K562 (cell line): ENCODE measurements around the gene CCDC82. TPM values are rescaled to one million over a fixed set of nuclear protein-coding genes. Genes with fewer than 3 reads are reported as not detected.

Experiments used
- CBX3 ChIP-seq, 2 experiments: IDR thresholded peaks; 1 replicate in 1 of 2; 2 replicates in 1 of 2; pipeline ENCODE4 v1.6.1; 2012; ENCODE audit warnings: inconsistent platforms in 2 of 2, low read length in 2 of 2, borderline replicate concordance in 1 of 2, control low read depth in 1 of 2
- COPS2 ChIP-seq: fragments of 450-650 bp; conservative IDR thresholded peaks from 2 replicates; pipeline ENCODE4 v1.6.1; 2016; ENCODE audit warnings: mild to moderate bottlenecking, moderate library complexity
- DIDO1 ChIP-seq: fragments of 450-650 bp; IDR thresholded peaks from 2 replicates; pipeline ENCODE4 v1.6.1; 2016; ENCODE audit warnings: low read depth, missing biosample characterization, missing genetic modification characterization
- ELF1 ChIP-seq: fragments of 200-800 bp; sonication (Bioruptor generic); IDR thresholded peaks from 2 replicates; pipeline ENCODE4 v1.6.1; 2016; ENCODE audit warnings: missing genetic modification characterization, missing compliant biosample characterization
- ETS2 ChIP-seq: IDR thresholded peaks from 2 replicates; pipeline ENCODE4 v1.6.1; 2016; ENCODE audit warnings: borderline replicate concordance, missing genetic modification characterization, mild to moderate bottlenecking, moderate library complexity, missing compliant biosample characterization; ENCODE audit not compliant: poor library complexity, severe bottlenecking
- FOXJ3 ChIP-seq: sonication (generic); formaldehyde crosslinking; IDR thresholded peaks from 2 replicates; pipeline ENCODE4 v1.4.0; 2020; ENCODE audit warnings: mild to moderate bottlenecking, missing genetic modification reagents
- MEF2A ChIP-seq: IDR thresholded peaks from 2 replicates; pipeline ENCODE4 v1.6.1; 2011; ENCODE audit warnings: low read depth, mild to moderate bottlenecking, low read length, moderate library complexity; ENCODE audit not compliant: control insufficient read depth
- NFE2 ChIP-seq: IDR thresholded peaks from 2 replicates; pipeline ENCODE4 v1.6.1; 2014; ENCODE audit warnings: antibody characterized with exemption, low read depth
- RBBP5 ChIP-seq: fragments of 200-600 bp; sonication (generic); IDR thresholded peaks from 2 replicates; pipeline ENCODE4 v1.6.1; 2012; ENCODE audit warnings: borderline replicate concordance, mild to moderate bottlenecking, low read length, control low read depth, inconsistent platforms; ENCODE audit not compliant: insufficient read depth, poor library complexity, severe bottlenecking
- SETDB1 ChIP-seq: IDR thresholded peaks from one replicate; pipeline ENCODE4 v1.6.1; 2012; ENCODE audit warnings: low read length, control low read depth, inconsistent platforms
- SIX5 ChIP-seq, 2 experiments: IDR thresholded peaks; 2 replicates each; pipeline ENCODE4 v1.6.1; 2011; ENCODE audit warnings: low read length in 2 of 2, borderline replicate concordance in 1 of 2, low read depth in 1 of 2, mild to moderate bottlenecking in 1 of 2, moderate library complexity in 1 of 2; ENCODE audit not compliant: insufficient read depth in 1 of 2
- SNIP1 ChIP-seq: fragments of 450-650 bp; IDR thresholded peaks from 2 replicates; pipeline ENCODE4 v1.7.1; 2017; ENCODE audit warnings: low read depth, mild to moderate bottlenecking
- SUPT5H ChIP-seq: fragments of 450-650 bp; IDR thresholded peaks from 2 replicates; pipeline ENCODE4 v1.6.1; 2016
- ZBED1 ChIP-seq: IDR thresholded peaks from 2 replicates; pipeline ENCODE4 v1.6.1; 2014
- ZBTB7A ChIP-seq: IDR thresholded peaks from 2 replicates; pipeline ENCODE4 v1.6.1; 2011; ENCODE audit warnings: low read depth, mild to moderate bottlenecking, low read length, moderate library complexity, borderline replicate concordance; ENCODE audit not compliant: control insufficient read depth
- ZKSCAN1 ChIP-seq: fragments of 150-350 bp; IDR thresholded peaks from 2 replicates; pipeline ENCODE4 v1.6.1; 2016; ENCODE audit warnings: low read depth, low read length
- ZNF274 ChIP-seq: IDR thresholded peaks from 2 replicates; pipeline ENCODE4 v1.6.1; 2011; ENCODE audit warnings: low read depth, mild to moderate bottlenecking, low read length, moderate library complexity, borderline replicate concordance
- polyA plus RNA-seq, 8 experiments: library from polyadenylated mRNA; depleted of rRNA in 4 of 8; stranded (reverse) in 5 of 8; unstranded in 3 of 8; fragments of >200 nt; fragmentation: Nextera tagmentation in 2 of 8; fragmentation: Illumina TruSeq in 1 of 8; extraction: Ambion mirVana in 2 of 8; extraction: Trizol in 1 of 8; gene quantifications; 2 replicates each; pipeline versions ENCODE4 v1.2.1 to v1.2.3, GENCODE V29; 2011 to 2014; ENCODE audit warnings: inconsistent platforms in 1 of 8, missing spikeins in 1 of 8
- total RNA-seq, 7 experiments: library from RNA; depleted of rRNA in 6 of 7; stranded (reverse); fragments of >200 nt in 6 of 7; fragmentation: Illumina TruSeq in 2 of 7; extraction: Trizol in 2 of 7; gene quantifications; 2 replicates each; pipeline versions ENCODE4 v1.2.1 to v1.2.3, GENCODE V29; 2011 to 2021; ENCODE audit warnings: low replicate concordance in 1 of 7
- TF ChIP-seq, protein P1 (sequence below): sonication (generic); formaldehyde crosslinking; IDR thresholded peaks from 2 replicates; pipeline ENCODE4 v1.8.0; 2022; ENCODE audit warnings: mild to moderate bottlenecking, low read depth, missing genetic modification reagents
- TF ChIP-seq, protein P2 (sequence below): IDR thresholded peaks from 3 replicates; pipeline ENCODE4 v1.6.1; 2011; ENCODE audit warnings: borderline replicate concordance, mild to moderate bottlenecking; ENCODE audit not compliant: insufficient read length, insufficient read depth
- TF ChIP-seq, protein P3 (sequence below): fragments of 450-650 bp; IDR thresholded peaks from 2 replicates; pipeline ENCODE4 v1.6.1; 2016
- TF ChIP-seq, protein P4 (sequence below): fragments of 450-650 bp; conservative IDR thresholded peaks from 2 replicates; pipeline ENCODE4 v1.6.1; 2016; ENCODE audit warnings: missing genetic modification characterization, low read depth, mild to moderate bottlenecking, control low read depth, missing compliant biosample characterization
- TF ChIP-seq, protein P5 (sequence below): fragments of 450-650 bp; formaldehyde crosslinking; IDR thresholded peaks from 2 replicates; pipeline ENCODE4 v1.4.0; 2022; ENCODE audit warnings: mild to moderate bottlenecking, moderate library complexity

The CCDC82 gene
- total and polyA plus RNA-seq, 9 of the 15 experiments (the other 6 are each of a cell fraction or from before 2014, with no cell fraction given), result 12.5 to 51.3 (median 24.5) TPM

DNA sequence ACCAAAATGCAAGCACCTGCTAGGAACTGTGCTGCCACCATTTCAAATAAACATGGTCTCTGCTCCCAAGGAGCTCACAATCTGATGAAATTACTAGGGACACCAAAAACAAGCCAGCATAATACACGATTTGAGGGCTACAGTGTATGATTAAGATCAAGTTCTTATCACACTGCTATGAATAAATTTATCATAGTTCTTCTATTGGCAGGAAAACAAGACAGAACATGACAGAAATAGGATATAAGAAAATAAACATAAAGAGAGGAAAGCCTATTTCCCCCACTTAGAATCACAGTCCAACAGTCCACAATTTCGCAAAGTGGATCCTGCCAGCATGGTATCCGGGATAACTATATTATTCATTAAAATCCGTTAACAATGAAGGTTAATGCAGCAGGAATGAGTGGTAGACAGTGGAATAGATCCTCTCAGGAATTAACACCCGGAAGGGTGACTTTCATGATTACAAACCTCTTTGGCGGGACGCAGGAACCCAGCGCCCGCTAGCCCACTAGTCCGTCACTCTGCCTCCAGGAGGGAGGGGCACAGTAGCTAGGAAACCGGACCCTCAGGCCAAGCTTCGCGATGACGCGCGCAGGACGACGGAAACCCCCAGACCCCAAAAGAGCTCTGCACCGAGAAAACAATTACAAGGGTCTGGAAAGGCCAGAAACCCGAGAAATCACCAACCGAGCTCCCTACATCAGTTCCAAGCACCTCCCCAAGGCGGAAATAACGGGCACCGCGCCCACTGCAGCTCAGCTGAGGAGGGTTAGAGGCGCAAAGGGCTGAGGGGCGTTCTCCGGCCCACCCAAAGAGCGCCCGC is 607 bp downstream of the CCDC82 start (continued):
- TF ChIP-seq, protein P1, sequence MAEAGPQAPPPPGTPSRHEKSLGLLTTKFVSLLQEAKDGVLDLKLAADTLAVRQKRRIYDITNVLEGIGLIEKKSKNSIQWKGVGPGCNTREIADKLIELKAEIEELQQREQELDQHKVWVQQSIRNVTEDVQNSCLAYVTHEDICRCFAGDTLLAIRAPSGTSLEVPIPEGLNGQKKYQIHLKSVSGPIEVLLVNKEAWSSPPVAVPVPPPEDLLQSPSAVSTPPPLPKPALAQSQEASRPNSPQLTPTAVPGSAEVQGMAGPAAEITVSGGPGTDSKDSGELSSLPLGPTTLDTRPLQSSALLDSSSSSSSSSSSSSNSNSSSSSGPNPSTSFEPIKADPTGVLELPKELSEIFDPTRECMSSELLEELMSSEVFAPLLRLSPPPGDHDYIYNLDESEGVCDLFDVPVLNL (CRISPR knock-in tag), result no peak
- no peak for TF ChIP-seq ZNF274
- TF ChIP-seq ETS2 (tag), result no peak
- no peak for TF ChIP-seq CBX3 (IDR thresholded peaks at IDR 0.05; ENCODE audit: borderline replicate concordance in 1 of 2, low read length in 2 of 2)
- TF ChIP-seq, protein P2, sequence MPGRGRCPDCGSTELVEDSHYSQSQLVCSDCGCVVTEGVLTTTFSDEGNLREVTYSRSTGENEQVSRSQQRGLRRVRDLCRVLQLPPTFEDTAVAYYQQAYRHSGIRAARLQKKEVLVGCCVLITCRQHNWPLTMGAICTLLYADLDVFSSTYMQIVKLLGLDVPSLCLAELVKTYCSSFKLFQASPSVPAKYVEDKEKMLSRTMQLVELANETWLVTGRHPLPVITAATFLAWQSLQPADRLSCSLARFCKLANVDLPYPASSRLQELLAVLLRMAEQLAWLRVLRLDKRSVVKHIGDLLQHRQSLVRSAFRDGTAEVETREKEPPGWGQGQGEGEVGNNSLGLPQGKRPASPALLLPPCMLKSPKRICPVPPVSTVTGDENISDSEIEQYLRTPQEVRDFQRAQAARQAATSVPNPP, result no peak
- peak; percentile 66; the same call in 1 of the 2 replicates for TF ChIP-seq ZBTB7A
- no peak for TF ChIP-seq SNIP1
- no peak for TF ChIP-seq COPS2
- no peak for TF ChIP-seq MEF2A
- TF ChIP-seq, protein P3, sequence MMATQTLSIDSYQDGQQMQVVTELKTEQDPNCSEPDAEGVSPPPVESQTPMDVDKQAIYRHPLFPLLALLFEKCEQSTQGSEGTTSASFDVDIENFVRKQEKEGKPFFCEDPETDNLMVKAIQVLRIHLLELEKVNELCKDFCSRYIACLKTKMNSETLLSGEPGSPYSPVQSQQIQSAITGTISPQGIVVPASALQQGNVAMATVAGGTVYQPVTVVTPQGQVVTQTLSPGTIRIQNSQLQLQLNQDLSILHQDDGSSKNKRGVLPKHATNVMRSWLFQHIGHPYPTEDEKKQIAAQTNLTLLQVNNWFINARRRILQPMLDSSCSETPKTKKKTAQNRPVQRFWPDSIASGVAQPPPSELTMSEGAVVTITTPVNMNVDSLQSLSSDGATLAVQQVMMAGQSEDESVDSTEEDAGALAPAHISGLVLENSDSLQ, result peak; percentile 25; the same call in 1 of the 2 replicates
- no peak for TF ChIP-seq SUPT5H
- TF ChIP-seq ZKSCAN1, result no peak
- TF ChIP-seq RBBP5, result peak; percentile 63
- TF ChIP-seq, protein P4, sequence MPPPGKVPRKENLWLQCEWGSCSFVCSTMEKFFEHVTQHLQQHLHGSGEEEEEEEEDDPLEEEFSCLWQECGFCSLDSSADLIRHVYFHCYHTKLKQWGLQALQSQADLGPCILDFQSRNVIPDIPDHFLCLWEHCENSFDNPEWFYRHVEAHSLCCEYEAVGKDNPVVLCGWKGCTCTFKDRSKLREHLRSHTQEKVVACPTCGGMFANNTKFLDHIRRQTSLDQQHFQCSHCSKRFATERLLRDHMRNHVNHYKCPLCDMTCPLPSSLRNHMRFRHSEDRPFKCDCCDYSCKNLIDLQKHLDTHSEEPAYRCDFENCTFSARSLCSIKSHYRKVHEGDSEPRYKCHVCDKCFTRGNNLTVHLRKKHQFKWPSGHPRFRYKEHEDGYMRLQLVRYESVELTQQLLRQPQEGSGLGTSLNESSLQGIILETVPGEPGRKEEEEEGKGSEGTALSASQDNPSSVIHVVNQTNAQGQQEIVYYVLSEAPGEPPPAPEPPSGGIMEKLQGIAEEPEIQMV (tag), result no peak
- no peak for TF ChIP-seq FOXJ3 (CRISPR knock-in tag)
- TF ChIP-seq SIX5 (IDR thresholded peaks at IDR 0.05; ENCODE audit: borderline replicate concordance in 1 of 2, insufficient read depth in 1 of 2, low read depth in 1 of 2, low read length in 2 of 2), result no peak
- no peak for TF ChIP-seq SETDB1
- TF ChIP-seq, protein P5, sequence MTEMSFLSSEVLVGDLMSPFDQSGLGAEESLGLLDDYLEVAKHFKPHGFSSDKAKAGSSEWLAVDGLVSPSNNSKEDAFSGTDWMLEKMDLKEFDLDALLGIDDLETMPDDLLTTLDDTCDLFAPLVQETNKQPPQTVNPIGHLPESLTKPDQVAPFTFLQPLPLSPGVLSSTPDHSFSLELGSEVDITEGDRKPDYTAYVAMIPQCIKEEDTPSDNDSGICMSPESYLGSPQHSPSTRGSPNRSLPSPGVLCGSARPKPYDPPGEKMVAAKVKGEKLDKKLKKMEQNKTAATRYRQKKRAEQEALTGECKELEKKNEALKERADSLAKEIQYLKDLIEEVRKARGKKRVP (CRISPR knock-in tag), result no peak
- no peak; the same call in 1 of the 2 replicates for TF ChIP-seq ELF1 (tag)
- TF ChIP-seq NFE2, result peak; percentile 29; the same call in 1 of the 2 replicates
- TF ChIP-seq ZBED1, result no peak
- TF ChIP-seq DIDO1 (tag), result no peak
